GM19351 (cell line): Measurements from ENCODE around the gene PEX19.
A peak's percentile ranks its signal among the peaks of the same experiment; 100 is the strongest.
"Not testable (repeated sequence)": the region's sequence is repeated elsewhere in the genome, so short reads cannot be mapped to it uniquely, and the experiment has no call there.

ENCODE experiments used
- ATAC-seq: cut with Tn5 transposase; IDR thresholded peaks from one replicate; pipeline ENCODE4 v1.9.1; 2021; ENCODE audit warnings: mild to moderate bottlenecking, moderate library complexity; ENCODE audit not compliant: unreplicated experiment

Gene PEX19, protein sequence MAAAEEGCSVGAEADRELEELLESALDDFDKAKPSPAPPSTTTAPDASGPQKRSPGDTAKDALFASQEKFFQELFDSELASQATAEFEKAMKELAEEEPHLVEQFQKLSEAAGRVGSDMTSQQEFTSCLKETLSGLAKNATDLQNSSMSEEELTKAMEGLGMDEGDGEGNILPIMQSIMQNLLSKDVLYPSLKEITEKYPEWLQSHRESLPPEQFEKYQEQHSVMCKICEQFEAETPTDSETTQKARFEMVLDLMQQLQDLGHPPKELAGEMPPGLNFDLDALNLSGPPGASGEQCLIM

GRCh38 chr1:160284782-160285344, at the start of gene PEX19:
Gene PEX19, minus strand, starts transcription at chr1:160285133. Its CDS starts 9 bp downstream, at chr1:160285124.
- peak; percentile 98 for ATAC-seq

- ATAC-seq: no peak
Measured at GRCh38 chr1:160332516-160332915, 47.6 kb upstream of the PEX19 start.

DNA sequence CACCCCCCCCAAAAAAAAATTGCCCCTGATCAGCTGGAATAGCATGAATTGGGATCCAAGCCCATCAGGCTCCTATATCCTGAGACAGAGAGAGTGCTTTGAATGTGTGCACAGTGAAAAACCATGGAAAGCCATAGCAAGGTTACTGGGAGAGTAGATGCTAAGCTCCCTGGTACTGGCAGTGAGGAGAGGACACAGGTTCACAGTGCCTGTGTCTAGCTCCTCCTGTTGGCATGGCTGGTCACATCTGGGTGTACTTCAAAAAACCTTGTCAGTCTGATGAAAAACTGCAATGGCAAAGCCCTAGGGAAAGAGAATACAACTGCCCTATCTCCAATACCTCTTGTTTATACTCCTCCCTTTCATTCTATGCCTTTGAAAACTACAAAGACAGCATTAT, 45.2 kb upstream of the PEX19 start:
- no peak for ATAC-seq

DNA sequence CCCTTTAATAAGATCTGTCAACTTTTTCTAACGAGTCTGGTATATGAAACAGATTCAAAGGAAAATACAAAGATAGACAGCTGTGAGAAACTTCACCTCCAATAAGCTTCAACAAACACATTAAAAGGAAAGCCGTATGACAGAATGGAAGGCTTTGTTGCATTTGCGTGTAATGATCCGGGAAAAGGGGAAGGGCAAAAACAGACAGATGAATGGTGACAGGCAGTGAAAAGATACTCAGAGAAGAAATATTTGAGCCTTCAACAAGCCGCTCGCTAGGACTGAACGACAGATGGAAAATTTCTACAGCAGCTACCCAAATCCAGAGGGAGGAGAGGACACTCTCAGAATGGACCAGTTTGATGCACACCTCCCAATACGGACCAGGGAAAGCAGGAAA, 43.3 kb upstream of the PEX19 start:
- no peak for ATAC-seq

DNA sequence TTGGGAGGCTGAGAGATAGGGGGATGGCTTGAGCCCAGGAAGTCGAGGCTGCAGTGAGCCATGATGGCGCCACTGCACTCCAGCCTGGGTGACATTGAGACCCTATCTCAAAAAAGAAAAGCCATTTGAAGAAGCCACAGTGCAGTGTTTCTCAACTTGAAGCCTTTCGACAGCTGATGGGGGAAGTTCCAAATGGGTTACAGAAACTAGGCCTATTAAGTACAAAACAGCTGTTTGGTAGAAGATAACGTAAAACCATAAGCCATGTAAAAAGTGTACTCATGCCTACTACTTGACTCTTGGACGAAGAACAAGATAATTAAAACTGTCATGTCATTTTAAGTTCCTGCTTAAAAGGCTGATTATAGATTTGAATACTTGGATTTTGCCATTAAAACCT, 41.5 kb upstream of the PEX19 start:
- no peak for ATAC-seq

DNA sequence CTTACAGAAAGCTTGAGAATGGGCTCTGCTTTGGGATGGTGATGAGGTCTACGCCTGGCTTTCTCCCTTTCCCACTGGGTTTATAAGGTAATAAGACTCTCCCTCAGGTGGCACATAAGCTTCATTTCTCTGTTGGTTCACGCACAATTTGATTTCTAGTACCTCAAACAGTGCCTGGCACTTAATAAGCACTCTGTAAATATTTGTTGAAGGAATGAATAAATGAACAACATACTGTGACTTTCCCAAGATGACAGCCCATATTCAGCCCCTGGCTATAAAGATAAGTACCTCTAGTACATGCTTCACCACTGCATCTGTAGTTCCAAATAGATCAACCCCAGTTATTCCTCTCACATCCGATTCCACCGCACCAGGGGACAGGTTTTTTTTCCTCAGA, 40.3 kb upstream of the PEX19 start:
- no peak for ATAC-seq

GRCh38 chr1:160322831-160323230, 37.9 kb upstream of the PEX19 start:
- no peak for ATAC-seq

DNA sequence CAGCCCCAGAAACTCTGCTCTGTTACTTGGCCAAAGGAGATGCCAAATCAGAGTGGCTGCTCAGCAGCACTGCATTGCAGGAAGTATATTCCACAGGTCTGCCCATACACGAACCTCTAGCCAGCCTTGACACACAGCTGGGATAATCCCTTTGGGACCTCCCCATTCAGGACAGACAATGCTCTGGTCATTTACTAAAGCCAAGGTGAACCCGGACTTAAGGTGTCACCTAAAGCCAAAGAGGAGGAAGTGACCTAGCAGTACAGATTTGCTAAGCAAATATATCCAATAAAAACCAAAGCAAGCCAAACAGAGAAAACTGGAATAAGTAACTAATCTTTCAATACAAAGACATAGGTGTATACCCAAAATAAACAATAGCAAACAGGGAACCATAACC, 30.4 kb upstream of the PEX19 start:
- no peak for ATAC-seq

DNA sequence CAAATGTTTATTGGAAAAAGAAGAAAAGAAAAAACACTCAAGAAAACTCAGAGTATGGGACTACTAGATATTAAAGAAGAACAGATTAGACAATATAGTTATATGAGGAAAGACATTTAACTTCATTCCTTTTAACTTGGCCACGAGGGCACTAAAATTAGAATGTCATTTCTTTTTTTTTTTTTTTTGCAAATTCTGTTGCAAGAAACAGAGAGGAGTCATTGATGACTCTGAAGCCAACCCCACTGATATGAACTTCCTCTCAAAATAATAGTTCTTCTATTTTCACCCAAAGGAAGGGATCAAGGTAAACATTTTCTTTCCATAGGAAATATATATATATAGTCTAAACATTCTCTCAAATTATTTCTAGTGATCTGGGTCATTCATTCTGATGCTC, 24.6 kb upstream of the PEX19 start:
- no peak for ATAC-seq

- no peak for ATAC-seq
Measured at GRCh38 chr1:160309185-160309557, 24.2 kb upstream of the PEX19 start.

DNA sequence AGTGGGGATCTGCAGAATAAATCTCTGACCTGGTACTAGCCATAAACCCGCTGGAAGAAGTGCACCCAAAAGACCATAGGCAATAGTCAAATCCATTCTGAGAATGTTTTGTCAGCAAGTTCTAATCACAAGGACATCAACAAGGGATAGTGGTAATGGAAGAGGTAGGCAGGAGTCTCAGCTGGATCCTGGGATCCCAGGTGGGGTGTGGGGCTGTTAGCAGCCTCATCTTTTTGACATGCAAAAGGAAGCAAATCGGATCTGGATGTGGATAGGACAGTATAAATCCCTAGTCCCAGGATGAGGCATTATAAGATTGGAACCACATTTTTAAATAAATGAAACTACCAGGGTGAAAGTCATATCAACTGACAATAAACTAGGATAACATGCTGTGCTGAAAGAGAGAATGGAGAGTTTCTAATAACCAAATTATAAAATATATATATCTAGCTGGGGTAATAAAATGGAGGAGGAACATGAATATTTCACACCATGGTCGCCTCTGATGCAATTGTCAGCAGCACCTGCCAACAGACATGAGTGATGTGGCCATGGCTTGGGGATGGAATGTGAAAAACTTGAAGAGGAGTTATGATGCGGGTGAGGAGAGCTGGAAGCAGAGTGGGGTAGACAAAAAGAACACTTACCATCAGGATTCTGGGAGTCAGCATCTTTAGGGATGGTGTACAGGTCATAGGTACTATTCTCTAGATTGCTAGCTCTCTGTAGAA, 23.7 kb upstream of the PEX19 start:
- no peak for ATAC-seq

DNA sequence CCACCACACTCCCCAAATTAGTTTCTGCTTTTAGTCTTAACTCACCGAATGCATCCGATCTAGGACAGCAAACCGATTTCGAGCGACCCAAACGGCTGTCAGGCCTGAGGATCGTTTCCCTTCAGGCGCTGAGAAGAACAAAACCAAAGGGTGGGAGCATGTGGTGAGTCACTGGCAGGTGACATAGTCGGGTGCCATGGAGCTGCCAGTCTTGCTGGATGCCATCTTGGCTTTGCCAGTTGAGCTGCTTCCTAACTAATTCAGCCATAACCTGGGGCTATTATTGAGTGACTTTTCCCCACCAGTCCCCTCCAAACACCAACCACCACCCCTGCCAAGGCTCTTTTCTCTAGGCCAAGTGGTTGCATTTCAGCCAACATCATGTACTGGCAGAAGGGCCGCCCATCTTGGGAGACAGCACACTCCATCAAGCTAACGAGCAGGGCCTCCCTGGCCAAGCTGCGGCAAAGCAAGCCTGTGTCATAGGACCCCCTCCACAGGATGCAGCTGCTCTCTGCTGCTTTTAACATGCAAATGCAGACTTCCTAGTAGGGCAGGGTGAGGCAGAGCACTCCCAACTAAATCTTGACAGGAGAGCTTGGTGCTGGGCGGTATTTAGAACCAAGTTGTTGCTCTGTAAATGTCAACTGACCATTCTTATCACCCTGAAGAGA, 22.3 kb upstream of the PEX19 start:
- no peak for ATAC-seq

GRCh38 chr1:160300173-160300572, 15.2 kb upstream of the PEX19 start:
- no peak for ATAC-seq

- no peak for ATAC-seq
Measured at GRCh38 chr1:160296036-160296435, 11.1 kb upstream of the PEX19 start.

DNA sequence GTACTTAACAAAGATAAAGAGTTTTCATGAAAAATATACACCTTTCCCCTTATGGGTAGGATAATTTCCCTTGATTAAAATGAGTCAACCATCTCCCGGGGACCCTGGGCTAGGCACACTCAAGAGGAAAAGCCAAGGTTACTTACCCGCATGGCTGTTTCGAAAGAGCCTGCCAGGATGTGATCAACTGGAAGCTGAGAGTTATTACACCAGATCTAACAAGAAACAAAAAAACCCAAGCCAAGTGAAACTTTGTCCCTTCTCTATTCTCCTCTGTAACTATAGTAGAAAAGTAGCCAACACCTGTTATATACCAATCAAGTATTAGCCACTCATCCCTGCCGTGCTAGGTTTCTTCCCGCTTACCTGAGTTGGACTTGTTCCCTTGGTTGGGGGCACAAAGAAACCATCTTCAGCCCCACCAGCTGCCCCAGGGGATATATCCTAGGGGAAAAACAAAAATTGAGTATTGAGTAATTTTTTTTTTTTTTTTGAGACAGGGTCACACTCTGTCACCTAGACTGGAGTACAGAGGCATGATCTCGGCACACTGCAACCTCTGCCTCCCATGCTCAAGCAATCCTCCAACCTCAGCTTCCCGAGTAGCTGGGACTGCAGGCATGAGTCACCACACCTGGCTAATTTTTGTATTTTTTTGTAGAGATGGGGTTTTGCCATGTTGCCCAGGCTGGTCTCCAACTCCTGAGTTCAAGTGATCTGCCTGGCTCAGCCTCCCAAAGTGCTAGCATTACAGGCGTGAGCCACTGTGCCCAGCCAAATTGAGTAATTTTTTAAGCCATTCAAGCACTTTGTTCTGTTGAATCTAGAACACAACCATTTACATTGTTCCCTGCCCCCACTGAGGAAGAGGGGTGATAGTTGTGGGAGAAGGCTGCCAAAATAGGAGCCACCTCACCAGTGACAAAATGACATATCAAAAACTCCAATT, 8.4 kb upstream of the PEX19 start:
- no peak for ATAC-seq

DNA sequence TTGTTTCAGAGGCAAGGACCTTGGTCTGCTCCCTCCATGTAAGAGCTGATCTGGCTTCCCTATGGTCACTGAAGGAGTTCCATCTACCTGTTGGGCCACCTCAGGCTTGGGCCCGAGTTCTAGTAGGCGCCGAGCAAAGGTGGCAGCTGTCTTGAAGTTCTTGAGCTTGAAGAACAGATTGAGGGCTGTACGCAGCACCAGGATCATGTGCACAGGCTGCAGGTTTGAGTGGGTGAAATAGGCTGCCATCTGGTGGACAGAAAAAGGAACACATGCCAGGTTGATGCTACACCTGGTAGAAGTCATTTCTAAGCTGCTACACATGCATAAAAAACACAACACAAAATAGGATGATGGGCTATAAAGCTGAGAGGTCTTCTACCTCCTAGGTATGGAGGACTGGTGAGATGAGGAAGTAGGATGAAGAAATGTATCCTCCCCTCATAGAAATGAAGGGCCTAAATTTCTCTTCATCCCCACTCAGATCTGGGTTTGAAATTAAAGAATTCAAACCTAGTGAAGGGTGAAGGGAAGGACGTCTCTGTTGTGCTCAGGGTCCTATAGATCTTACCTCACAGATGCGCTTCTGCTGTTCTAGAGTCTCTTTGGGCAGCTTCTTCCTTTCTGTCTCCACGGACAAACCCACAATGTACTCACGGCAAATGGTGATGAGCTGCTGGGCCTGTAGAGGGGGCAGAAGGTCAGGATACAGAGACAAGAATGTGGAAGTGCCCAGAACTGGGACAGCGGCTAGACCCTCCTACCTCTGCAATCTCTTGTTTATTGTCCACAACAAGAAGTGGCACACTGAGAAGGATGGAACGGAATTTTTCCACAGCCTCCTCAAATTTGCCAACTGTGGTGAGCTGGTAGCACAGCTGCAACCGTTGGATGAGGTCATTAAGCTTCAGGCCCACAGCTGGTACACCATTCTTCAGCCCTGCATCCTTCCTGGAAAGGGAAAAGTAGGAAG, 6.6 kb upstream of the PEX19 start:
- ATAC-seq: peak; percentile 75

GRCh38 chr1:160287769-160288168, 2.8 kb upstream of the PEX19 start:
- ATAC-seq: not testable (repeated sequence)

DNA sequence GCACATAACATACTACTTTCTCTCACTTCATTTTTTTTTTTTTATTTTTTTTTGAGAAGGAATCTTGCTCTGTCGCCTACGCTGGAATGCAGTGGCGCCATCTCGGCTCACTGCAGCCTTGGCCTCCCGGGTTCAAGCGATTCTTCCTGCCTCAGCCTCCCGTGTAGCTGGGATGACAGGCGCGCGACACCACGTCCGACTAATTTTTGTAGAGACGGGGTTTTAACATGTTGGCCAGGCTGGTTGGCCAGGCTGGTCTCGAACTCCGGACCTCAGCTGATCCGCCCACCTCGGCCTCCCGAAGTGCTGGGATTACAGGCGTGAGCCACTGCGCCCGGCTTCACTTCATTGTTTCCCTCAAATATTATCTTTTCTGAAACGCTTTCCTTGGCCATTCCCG, 573 bp upstream of the PEX19 start:
- ATAC-seq: no peak

DNA sequence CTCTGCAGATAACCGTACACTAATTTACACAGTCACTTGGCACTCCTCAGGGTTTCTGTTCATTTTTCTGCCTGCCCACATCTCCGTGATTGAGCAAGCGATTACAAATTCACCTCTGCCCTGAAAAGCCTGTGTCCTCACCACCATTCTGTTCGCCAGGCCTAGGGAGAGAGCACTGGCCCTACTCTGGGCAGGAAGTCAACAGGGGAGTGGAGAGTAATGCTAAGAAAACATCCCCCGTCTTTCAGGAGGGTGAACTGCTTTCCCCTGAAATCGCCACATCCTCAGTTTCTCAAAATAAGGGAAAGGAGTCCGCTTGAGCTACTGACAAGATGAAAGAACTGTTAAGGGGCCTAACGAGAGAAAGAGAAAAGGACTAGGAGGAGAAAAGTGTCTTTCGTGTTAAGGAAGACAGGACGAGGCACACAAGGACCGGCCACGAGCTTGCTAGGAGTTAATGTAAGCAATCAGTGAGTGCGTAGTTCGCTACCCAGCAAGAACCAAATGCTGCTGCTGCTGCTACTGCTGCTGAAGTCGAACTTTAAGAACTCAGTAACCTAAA, 632 bp downstream of the PEX19 start:
- ATAC-seq: peak; percentile 19
